HG02970 (cell line): ENCODE measurements around the gene THBS1.

Experiments
- ATAC-seq: cut with Tn5 transposase; IDR thresholded peaks from one replicate; pipeline ENCODE4 v1.9.1; 2021; ENCODE audit warnings: mild to moderate bottlenecking, moderate library complexity, moderate number of reproducible peaks; ENCODE audit not compliant: unreplicated experiment, low FRiP score

The THBS1 gene

DNA sequence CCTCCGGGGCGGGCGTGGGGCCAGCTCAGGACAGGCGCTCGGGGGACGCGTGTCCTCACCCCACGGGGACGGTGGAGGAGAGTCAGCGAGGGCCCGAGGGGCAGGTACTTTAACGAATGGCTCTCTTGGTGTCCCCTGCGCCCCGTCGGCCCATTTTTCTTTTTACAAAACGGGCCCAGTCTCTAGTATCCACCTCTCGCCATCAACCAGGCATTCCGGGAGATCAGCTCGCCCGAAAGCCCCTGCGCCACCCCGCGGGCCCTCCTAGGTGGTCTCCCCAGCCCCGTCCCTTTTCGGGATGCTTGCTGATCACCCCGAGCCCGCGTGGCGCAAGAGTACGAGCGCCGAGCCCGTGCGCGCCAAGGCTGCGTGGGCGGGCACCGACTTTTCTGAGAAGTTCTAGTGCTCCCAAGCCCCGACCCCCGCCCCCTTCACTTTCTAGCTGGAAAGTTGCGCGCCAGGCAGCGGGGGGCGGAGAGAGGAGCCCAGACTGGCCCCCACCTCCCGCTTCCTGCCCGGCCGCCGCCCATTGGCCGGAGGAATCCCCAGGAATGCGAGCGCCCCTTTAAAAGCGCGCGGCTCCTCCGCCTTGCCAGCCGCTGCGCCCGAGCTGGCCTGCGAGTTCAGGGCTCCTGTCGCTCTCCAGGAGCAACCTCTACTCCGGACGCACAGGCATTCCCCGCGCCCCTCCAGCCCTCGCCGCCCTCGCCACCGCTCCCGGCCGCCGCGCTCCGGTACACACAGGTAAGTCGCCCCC, at the start of gene THBS1:
TSS of gene THBS1 (plus strand) at position 595 of the 757 bp plus-strand sequence. CDS start 779 bp downstream, outside the sequence.
- ATAC-seq = peak; percentile 9

DNA sequence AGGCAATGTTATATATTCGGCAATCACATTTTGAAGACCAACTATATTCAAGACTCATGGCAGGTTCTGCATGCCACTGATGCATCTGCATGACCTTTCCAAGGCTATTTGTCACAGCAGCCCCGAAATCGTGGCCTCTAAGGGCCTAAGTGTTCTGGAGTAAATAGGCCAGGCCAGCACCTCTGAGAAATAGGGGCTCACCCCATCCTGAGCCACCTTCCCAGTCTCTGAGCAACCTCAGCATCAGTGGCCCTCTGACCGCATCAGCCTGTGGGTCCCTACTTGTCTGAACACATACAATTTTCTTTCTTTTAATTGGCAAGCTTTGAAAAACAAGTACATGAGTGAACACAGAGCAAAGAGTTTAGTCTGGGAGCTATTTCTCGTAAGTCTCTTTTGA, 45.9 kb upstream of the THBS1 start:
- ATAC-seq = no peak

DNA sequence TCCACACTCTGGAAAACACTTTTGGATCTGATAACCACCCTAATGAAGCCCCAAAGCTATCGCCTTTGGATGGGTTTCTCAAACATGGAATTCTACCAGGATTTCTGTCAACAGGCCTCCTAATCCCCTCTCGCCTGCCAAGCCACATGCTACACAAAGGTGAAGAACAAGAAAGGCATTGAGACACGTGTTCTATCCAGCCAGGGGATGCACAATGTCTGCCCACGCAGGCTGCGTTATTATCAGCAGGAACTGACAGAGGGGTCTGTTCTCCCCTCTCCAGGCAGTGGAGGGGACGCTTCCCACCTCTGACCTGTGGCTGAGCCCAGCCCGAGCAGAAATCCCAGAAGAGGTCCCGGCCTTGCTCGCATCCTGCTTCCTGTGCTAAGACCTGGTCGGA, 45.4 kb upstream of the THBS1 start:
- ATAC-seq = no peak

DNA sequence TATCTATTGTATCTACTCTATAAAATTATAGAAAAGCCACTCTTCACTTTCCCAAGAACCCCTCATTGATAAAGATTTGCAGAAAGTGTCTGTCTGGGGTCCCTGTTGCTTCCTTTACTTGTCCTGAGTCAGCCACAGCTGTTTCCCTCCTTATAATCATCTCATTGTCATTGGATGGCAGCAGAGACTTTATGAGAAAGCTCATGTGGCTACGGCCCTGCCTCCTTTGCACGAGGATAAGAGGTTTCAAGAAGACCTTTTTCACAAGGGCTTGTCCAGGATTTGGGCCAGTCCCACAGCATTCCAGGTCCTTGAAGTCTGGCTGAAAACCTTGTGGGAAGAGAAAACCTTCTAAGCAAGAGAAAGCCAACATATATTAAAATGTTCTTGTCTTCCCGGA, 41.9 kb upstream of the THBS1 start:
- no peak for ATAC-seq

DNA sequence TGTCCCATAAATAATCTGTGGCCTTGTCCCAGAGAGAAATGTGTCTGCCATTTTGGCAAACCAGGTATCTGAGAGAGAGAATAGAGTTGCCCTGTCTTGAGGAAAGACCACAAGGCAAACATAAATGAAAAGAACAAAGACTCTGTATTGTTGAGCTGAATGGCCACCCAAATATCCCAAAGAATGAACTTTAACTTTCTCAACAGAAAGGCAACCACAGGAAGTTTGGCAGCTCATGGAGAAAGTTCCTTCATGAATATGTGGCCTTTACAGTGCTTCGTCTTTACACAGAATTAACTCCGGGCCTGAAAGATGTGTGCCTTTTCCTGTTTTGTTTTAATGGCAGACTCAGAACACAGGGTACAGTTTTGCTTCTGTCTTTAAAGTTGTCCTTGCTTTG, 41.4 kb upstream of the THBS1 start:
- ATAC-seq = no peak

- no peak for ATAC-seq
These were observed 40.8 kb upstream of the THBS1 start for GRCh38 chr15:39539973-39540558.

GRCh38 chr15:39542385-39543065, 38.4 kb upstream of the THBS1 start:
- ATAC-seq = no peak

DNA sequence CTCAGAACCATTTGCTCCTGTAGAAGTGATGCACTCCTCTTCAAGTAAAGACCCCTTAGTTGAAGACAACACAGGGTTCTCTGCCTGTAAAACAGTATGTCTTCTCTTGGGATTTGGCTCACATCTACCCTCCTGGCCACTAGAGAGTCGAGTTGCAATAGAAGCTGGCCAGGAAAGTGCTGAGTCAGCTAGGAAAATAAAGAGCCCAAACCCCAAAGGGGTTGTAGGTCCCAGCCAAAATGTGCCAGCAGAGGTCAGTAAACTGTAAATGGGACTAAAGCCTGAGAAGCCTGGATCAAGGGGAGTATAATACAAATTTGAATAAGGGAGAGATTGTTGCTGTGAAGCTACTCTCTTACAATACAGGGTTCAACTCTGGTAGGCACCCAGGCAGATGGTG, 37.2 kb upstream of the THBS1 start:
- ATAC-seq = no peak

GRCh38 chr15:39546842-39547241, 34.0 kb upstream of the THBS1 start:
- no peak for ATAC-seq

DNA sequence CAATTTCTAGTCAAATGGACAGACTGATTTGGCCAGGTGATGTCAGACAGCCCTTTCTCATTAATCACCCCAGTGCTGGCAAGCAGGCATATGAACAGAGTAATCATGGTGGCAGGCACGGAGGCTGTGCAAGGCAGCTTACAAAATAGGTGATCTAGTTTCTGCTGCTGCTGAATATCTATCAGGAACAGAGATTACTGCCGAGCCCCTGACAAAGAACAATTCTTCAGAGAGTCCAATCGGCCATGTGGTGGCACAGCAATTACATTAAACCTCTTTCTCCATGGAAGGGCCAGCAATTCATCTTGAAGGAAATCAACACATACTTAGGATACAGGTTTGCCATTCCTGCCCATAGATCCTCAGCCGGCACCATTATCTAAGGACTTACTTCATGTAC, 32.3 kb upstream of the THBS1 start:
- no peak for ATAC-seq

GRCh38 chr15:39549912-39550311, 31.0 kb upstream of the THBS1 start:
- no peak for ATAC-seq

DNA sequence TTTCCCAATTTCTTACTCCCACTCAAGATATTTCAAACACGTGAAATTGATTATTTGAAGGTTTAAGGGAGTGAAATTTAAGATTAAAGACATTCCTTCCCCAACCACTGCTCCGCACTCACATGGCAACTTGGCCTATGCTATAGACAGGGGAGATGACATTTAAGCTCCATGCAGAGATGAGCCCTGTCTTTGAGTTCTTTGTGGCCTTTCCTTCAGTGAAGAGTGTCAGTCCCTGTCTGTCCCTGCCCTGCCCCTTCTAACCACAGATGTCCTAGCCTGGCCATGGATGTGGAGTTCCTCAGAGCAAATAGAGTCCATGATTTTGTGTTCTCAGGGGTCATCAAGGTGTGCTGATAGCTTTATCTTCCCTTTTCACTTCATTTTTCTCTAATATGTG, 29.4 kb upstream of the THBS1 start:
- no peak for ATAC-seq

- no peak for ATAC-seq
These were observed 28.3 kb upstream of the THBS1 start for GRCh38 chr15:39552556-39552955.

DNA sequence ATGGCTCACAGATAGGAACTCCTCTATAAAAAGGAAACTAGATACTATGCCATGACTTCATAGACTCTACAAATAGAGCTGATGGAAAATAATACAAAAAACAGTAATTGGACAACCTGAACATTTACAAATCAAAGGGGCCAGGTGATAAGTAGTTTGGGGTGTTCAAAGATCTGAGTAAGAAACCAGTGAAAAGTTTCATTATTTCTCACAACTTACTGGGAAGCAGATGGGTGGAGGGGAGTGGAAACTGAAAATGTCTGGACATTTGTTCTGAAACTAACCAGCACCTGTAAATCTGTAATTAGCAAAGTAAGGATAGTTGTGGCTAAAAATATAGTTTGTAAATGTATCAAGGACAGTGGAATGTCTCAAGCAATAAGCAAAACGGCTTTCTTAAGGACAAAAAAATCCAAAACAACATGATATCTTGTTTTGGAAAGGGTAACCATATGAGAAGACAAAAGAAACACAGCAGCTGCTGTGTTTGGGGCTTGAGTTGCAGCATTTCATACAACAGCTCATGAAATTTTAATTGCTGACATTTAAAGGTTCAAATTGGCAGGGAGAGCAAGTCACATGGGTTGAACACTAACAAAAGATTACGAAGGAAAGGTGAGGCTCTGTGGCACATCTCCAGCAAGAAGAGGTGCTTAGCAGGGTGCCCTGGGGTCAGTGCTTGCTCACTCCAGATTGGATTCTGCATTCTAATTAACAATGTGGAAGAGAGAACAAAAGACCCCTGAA, 26.8 kb upstream of the THBS1 start:
- no peak for ATAC-seq

GRCh38 chr15:39554746-39555387, 26.0 kb upstream of the THBS1 start:
- ATAC-seq = no peak

DNA sequence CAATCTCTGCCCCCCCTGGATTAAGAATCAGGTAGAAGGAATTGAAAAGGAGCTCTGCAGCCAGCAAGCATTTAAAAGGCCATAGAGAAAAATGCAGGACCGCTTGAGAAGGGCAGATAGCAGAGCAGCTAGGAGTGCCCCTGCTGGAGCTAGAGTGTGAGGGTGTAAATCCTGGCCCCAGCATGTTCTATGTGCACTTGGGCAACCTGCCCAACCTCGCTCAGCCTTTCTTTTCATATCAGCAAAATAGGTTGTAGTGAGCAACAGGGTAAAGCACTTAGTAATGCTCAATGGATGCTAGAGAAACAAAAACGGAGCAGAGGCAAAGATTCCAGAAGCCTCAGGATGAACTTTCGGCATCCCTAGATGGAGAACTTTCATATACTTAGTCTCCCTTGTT, 25.0 kb upstream of the THBS1 start:
- ATAC-seq = no peak

- no peak for ATAC-seq
These were observed 24.4 kb upstream of the THBS1 start for GRCh38 chr15:39556461-39556860.

DNA sequence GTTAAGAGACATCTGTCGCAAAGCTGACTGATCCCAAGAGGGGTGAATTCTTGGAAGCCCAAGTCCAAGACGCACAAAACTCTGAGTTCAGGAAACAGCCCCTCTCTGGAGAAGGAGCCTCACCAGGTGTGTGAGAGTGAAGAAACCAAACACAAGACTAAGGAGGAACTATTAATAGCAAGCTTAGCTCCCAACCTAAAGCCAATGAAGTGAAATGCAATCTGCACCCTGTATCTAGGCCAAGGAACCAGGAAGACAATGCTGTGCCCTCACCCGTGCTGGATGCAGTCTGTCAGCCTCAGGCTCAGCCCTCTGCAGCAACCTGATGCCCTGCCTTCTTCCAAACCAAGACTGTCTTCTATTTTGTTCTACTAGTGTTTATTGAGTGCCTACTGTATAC, 22.5 kb upstream of the THBS1 start:
- no peak for ATAC-seq

GRCh38 chr15:39564972-39565665, 15.8 kb upstream of the THBS1 start:
- ATAC-seq = no peak

DNA sequence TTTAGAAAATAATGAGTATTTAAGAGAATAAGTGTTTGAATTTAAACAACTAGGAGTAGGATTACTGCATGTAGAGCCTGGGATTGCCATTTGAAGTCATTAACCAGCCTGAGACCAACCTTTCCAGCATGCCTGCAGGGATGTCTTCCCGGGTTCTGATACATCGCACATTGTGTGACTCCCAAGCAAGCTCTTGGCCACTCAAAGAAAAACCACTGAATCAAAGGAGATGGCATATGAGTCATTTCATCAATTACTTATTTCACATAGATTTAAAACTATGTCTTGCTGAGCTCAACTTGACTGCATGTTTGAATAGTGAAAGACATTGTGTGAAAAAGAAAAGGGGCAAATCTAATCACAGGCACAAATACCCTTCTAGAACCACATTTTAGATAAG, 15.0 kb upstream of the THBS1 start:
- no peak for ATAC-seq
